Epithelial cell of alveolus of lung (primary cell): ENCODE measurements around the gene MRPL55. TPM values are rescaled to one million over a fixed set of nuclear protein-coding genes. Genes with fewer than 3 reads are reported as not detected.

Experiments
- total RNA-seq: library from RNA; depleted of rRNA; stranded (reverse); fragments of >200 nt; gene quantifications from 2 replicates; pipeline ENCODE4 v1.2.1, GENCODE V29; 2015

Gene MRPL55
- total RNA-seq = 54.5 and 69.2 TPM in 2 replicates

GRCh38 chr1:228109073-228109961 lies at the start of gene MRPL55:
MRPL55 (minus strand) TSS chr1:228109299; CDS start chr1:228108260, 1,039 bp downstream.

GRCh38 chr1:228149406-228150119 lies 40.5 kb upstream of the MRPL55 start, which contains the start of gene GJC2:
GJC2 (plus strand) TSS chr1:228149930; CDS start chr1:228157759, 7,829 bp downstream.

GRCh38 chr1:228139931-228140723 lies 31.0 kb upstream of the MRPL55 start, which contains the start of gene GUK1:
GUK1 (plus strand) TSS chr1:228140279; CDS start chr1:228140303, 24 bp downstream.

GRCh38 chr1:228102791-228103620 lies 6.1 kb downstream of the MRPL55 start, which contains the start of gene C1orf35:
C1orf35 (minus strand) TSS chr1:228103325; CDS start chr1:228103227, 98 bp downstream.

GRCh38 chr1:228082214-228082917 lies 26.7 kb downstream of the MRPL55 start, which contains the start of gene ARF1:
ARF1 (plus strand) TSS chr1:228082708; CDS start chr1:228097115, 14,407 bp downstream.

Other genes with a start within 250 kb of the MRPL55 start
- 0.65 and 0.72 TPM in 2 replicates for gene WNT9A, start 161.4 kb downstream of the MRPL55 start, total RNA-seq
- gene WNT3A, start 102.3 kb downstream of the MRPL55 start, total RNA-seq = not detected in 2 replicates
- 518 and 579 TPM in 2 replicates for gene ARF1, start 26.6 kb downstream of the MRPL55 start, total RNA-seq
- gene C1orf35, start 6.0 kb downstream of the MRPL55 start, total RNA-seq = 7.6 and 13.6 TPM in 2 replicates
- 197 and 338 TPM in 2 replicates for gene GUK1, start 31.0 kb upstream of the MRPL55 start, total RNA-seq
- 2.6 and 4.6 TPM in 2 replicates for gene GJC2, start 40.6 kb upstream of the MRPL55 start, total RNA-seq
- gene IBA57, start 56.5 kb upstream of the MRPL55 start, total RNA-seq = 2.1 and 8.9 TPM in 2 replicates
- gene OBSCN, start 98.7 kb upstream of the MRPL55 start, total RNA-seq = 2.1 and 7.4 TPM in 2 replicates